COLO829 (cell line): Measurements from ENCODE around the gene FGGY.
"Not testable (repeated sequence)": the region's sequence is repeated elsewhere in the genome, so short reads cannot be mapped to it uniquely, and the experiment has no call there.

Experiments used
- DNase-seq: peaks from one replicate; pipeline ENCODE4 v3.0.0; 2012; ENCODE audit warnings: low spot score

The FGGY gene

GRCh38 chr1:59288046-59288445 is 8.8 kb upstream of the FGGY start:
- no peak for DNase-seq

GRCh38 chr1:59289570-59289969 is 7.3 kb upstream of the FGGY start:
- DNase-seq, result no peak

- DNase-seq, result no peak
These were observed 6.5 kb upstream of the FGGY start for GRCh38 chr1:59290193-59290949.

GRCh38 chr1:59291561-59291960 is 5.3 kb upstream of the FGGY start:
- no peak for DNase-seq

- no peak for DNase-seq
These were observed 4.3 kb upstream of the FGGY start for GRCh38 chr1:59292562-59292961.

GRCh38 chr1:59293206-59293605 is 3.7 kb upstream of the FGGY start:
- no peak for DNase-seq

GRCh38 chr1:59293849-59294248 is 3.0 kb upstream of the FGGY start:
- DNase-seq, result no peak

- no peak for DNase-seq
These were observed 2.5 kb upstream of the FGGY start for GRCh38 chr1:59294423-59294822.

- DNase-seq, result no peak
These were observed 1.3 kb upstream of the FGGY start for GRCh38 chr1:59295618-59296017.

- DNase-seq, result no peak
These were observed 1.2 kb downstream of the FGGY start for GRCh38 chr1:59298026-59298583.

GRCh38 chr1:59298710-59299346 is 1.9 kb downstream of the FGGY start:
- no peak for DNase-seq

GRCh38 chr1:59299670-59300069 is 2.8 kb downstream of the FGGY start:
- not testable (repeated sequence) for DNase-seq

- DNase-seq, result no peak
These were observed 5.4 kb downstream of the FGGY start for GRCh38 chr1:59302297-59302696.

GRCh38 chr1:59302871-59303270 is 6.0 kb downstream of the FGGY start:
- no peak for DNase-seq

GRCh38 chr1:59305188-59305587 is 8.3 kb downstream of the FGGY start:
- DNase-seq, result no peak

GRCh38 chr1:59307591-59307990 is 10.7 kb downstream of the FGGY start:
- DNase-seq, result no peak

- no peak for DNase-seq
These were observed 11.9 kb downstream of the FGGY start for GRCh38 chr1:59308839-59309238.

- no peak for DNase-seq
These were observed 12.5 kb downstream of the FGGY start for GRCh38 chr1:59309392-59309791.

GRCh38 chr1:59309795-59310548 is 13.1 kb downstream of the FGGY start:
- no peak for DNase-seq

GRCh38 chr1:59310549-59311250 is 13.8 kb downstream of the FGGY start:
- no peak for DNase-seq

- no peak for DNase-seq
These were observed 18.1 kb downstream of the FGGY start for GRCh38 chr1:59314776-59315528.
